Measurements from ENCODE around the gene ARL6IP5. TPM values are rescaled to one million over a fixed set of nuclear protein-coding genes. Genes with fewer than 3 reads are reported as not detected.

The ARL6IP5 gene
- total RNA-seq, 4 donors from 2014 or later = 51.0 to 92.5 (median 82.4) TPM

GRCh38 chr3:69144631-69145245, 60.0 kb downstream of the ARL6IP5 start:
- H3K4me1 ChIP-seq = no peaks in the 10 kb centered on the region
- H3K27ac ChIP-seq = no peak overlapping the region
- H3K4me3 ChIP-seq = no peak overlapping the region
- TF ChIP-seq, protein P1, sequence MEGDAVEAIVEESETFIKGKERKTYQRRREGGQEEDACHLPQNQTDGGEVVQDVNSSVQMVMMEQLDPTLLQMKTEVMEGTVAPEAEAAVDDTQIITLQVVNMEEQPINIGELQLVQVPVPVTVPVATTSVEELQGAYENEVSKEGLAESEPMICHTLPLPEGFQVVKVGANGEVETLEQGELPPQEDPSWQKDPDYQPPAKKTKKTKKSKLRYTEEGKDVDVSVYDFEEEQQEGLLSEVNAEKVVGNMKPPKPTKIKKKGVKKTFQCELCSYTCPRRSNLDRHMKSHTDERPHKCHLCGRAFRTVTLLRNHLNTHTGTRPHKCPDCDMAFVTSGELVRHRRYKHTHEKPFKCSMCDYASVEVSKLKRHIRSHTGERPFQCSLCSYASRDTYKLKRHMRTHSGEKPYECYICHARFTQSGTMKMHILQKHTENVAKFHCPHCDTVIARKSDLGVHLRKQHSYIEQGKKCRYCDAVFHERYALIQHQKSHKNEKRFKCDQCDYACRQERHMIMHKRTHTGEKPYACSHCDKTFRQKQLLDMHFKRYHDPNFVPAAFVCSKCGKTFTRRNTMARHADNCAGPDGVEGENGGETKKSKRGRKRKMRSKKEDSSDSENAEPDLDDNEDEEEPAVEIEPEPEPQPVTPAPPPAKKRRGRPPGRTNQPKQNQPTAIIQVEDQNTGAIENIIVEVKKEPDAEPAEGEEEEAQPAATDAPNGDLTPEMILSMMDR (IDR thresholded peaks at IDR 0.05) = no peak
- no peak for TF ChIP-seq POLR2A (IDR thresholded peaks at IDR 0.05)
- no peaks in the 10 kb centered on the region for H3K27me3 ChIP-seq
- DNase-seq = no peak
- no peaks in the 10 kb centered on the region for H3K36me3 ChIP-seq
- H3K9me3 ChIP-seq = no peaks in the 10 kb centered on the region

GRCh38 chr3:69145688-69146087, 61.0 kb downstream of the ARL6IP5 start:
- no peak for DNase-seq
- no peaks in the 10 kb centered on the region for H3K27me3 ChIP-seq
- no peak overlapping the region for H3K27ac ChIP-seq
- no peaks in the 10 kb centered on the region for H3K9me3 ChIP-seq
- H3K4me3 ChIP-seq = no peak overlapping the region
- no peak for TF ChIP-seq POLR2A (IDR thresholded peaks at IDR 0.05)
- TF ChIP-seq, protein P1 (IDR thresholded peaks at IDR 0.05) = no peak
- H3K36me3 ChIP-seq = no peaks in the 10 kb centered on the region
- H3K4me1 ChIP-seq = no peaks in the 10 kb centered on the region

GRCh38 chr3:69149586-69149985, 64.8 kb downstream of the ARL6IP5 start:
- Histone ChIP-seq H3K27ac (no peak overlapping the region), H3K4me1 (no peaks in the 10 kb centered on the region), H3K4me3 (no peak overlapping the region), H3K9me3 (no peaks in the 10 kb centered on the region), H3K27me3 (no peaks in the 10 kb centered on the region), H3K36me3 (no peaks in the 10 kb centered on the region)
- TF ChIP-seq, protein P1 (IDR thresholded peaks at IDR 0.05) = no peak
- TF ChIP-seq POLR2A (IDR thresholded peaks at IDR 0.05) = no peak
- no peak for DNase-seq

Small RNA genes lying within 50 kb of the gene (small RNA-seq; reads per million reads assigned to genes)
- gene MIR3136 = 0 to 0.13 reads per million in 2 donors

Other genes with a start within 250 kb of the ARL6IP5 start
- not detected for gene TAFA4, start 152.4 kb upstream of the ARL6IP5 start, total RNA-seq
- 10 to 100 TPM; 11.4 to 38.0 (median 17.8) TPM for gene EOGT, start 71.3 kb upstream of the ARL6IP5 start, total RNA-seq
- 10 to 100 TPM; 36.8 to 49.5 (median 47.1) TPM for gene TMF1, start 32.6 kb upstream of the ARL6IP5 start, total RNA-seq
- gene UBA3, start 4.6 kb upstream of the ARL6IP5 start, total RNA-seq = 10 to 100 TPM; 28.9 to 64.5 (median 59.8) TPM
- gene LMOD3, start 37.7 kb downstream of the ARL6IP5 start, total RNA-seq = not detected